Kidney epithelial cell (primary cell): ENCODE results near the gene AADACL2. TPM values are rescaled to one million over a fixed set of nuclear protein-coding genes. Genes with fewer than 3 reads are reported as not detected.

Experiments
- DNase-seq: peaks from one replicate; pipeline ENCODE4 v3.0.0-alpha.2; 2010; ENCODE audit warnings: low read depth
- H3K27me3 ChIP-seq: 2 replicates; pipeline ENCODE4 v1.6.0; 2011; ENCODE audit warnings: low read length; ENCODE audit not compliant: control insufficient read depth, insufficient read depth
- H3K36me3 ChIP-seq: 2 replicates; pipeline ENCODE4 v1.5.1; 2011; ENCODE audit warnings: low read length; ENCODE audit not compliant: control insufficient read depth, insufficient read depth
- H3K4me3 ChIP-seq: 2 replicates; pipeline ENCODE4 v1.5.1; 2011; ENCODE audit warnings: low read depth, mild to moderate bottlenecking, control low read depth, low read length
- total RNA-seq: library from RNA; depleted of rRNA; stranded (reverse); fragments of >200 nt; gene quantifications from 2 replicates; pipeline ENCODE4 v1.2.3, GENCODE V29; 2015
- TF ChIP-seq, protein P1 (sequence below): IDR thresholded peaks from 2 replicates; pipeline ENCODE4 v1.5.1; 2011; ENCODE audit warnings: mild to moderate bottlenecking, moderate library complexity, low read length, control low read depth, inconsistent platforms; ENCODE audit not compliant: insufficient read depth, poor library complexity, severe bottlenecking

AADACL2 gene
- total RNA-seq, 1 donor from 2014 or later: not detected

DNA sequence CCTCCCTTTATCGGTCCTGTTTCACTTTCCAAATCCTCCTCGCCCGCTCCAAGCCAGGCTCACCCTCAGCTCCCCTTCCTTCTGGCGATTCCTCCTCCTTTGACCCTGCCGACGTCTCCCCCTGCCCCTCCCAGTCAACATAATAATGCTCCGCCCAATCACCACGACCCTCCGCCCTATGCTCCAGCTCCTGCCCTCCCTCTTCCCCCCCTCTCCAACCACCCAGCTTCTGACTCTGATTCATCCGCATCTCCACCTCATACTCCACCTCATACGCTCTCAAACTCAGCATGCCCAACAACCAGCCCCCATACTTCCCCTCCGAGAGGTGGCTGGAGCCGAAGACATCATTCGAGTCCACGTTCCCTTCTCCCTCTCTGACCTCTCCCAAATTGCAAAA lies 73.1 kb downstream of the AADACL2 start:
- DNase-seq: no peak
- Histone ChIP-seq H3K36me3 (no peaks in the 10 kb centered on the region), H3K27me3 (no peaks in the 10 kb centered on the region), H3K4me3 (no peak overlapping the region)
- TF ChIP-seq, protein P1, sequence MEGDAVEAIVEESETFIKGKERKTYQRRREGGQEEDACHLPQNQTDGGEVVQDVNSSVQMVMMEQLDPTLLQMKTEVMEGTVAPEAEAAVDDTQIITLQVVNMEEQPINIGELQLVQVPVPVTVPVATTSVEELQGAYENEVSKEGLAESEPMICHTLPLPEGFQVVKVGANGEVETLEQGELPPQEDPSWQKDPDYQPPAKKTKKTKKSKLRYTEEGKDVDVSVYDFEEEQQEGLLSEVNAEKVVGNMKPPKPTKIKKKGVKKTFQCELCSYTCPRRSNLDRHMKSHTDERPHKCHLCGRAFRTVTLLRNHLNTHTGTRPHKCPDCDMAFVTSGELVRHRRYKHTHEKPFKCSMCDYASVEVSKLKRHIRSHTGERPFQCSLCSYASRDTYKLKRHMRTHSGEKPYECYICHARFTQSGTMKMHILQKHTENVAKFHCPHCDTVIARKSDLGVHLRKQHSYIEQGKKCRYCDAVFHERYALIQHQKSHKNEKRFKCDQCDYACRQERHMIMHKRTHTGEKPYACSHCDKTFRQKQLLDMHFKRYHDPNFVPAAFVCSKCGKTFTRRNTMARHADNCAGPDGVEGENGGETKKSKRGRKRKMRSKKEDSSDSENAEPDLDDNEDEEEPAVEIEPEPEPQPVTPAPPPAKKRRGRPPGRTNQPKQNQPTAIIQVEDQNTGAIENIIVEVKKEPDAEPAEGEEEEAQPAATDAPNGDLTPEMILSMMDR: no peak

Other genes with a start within 250 kb of the AADACL2 start
- gene AADAC, start 80.2 kb downstream of the AADACL2 start, total RNA-seq: not detected in 2 replicates
- gene SUCNR1, start 139.7 kb downstream of the AADACL2 start, total RNA-seq: 0.07 and 0.08 TPM in 2 replicates